Astrocyte of the hippocampus (primary cell): Measurements from ENCODE around the gene CCL4L2.
A peak's percentile ranks its signal among the peaks of the same experiment; 100 is the strongest.
"Not testable (repeated sequence)": the region's sequence is repeated elsewhere in the genome, so short reads cannot be mapped to it uniquely, and the experiment has no call there.

Source experiments
- DNase-seq: peaks from one replicate; pipeline ENCODE4 v3.0.0; 2011; ENCODE audit warnings: low read depth, low spot score

Gene CCL4L2

GRCh38 chr17:36210439-36211211, at the start of gene CCL4L2:
CCL4L2 (plus strand) TSS chr17:36211063.
- DNase-seq: not testable (repeated sequence)

GRCh38 chr17:36168836-36169235, 42.0 kb upstream of the CCL4L2 start:
- not testable (repeated sequence) for DNase-seq

- DNase-seq: not testable (repeated sequence)
These were observed 34.3 kb upstream of the CCL4L2 start, which contains the start of gene TBC1D3B for GRCh38 chr17:36176536-36176935. TBC1D3B (minus strand) TSS chr17:36176636; CDS start chr17:36175050, 1,586 bp downstream.

GRCh38 chr17:36181446-36182175, 29.3 kb upstream of the CCL4L2 start:
- not testable (repeated sequence) for DNase-seq

GRCh38 chr17:36182176-36183000, 28.5 kb upstream of the CCL4L2 start:
- DNase-seq: no peak

GRCh38 chr17:36183001-36183971, 27.6 kb upstream of the CCL4L2 start:
- DNase-seq: peak; percentile 91

GRCh38 chr17:36184023-36184765, 26.7 kb upstream of the CCL4L2 start:
- no peak for DNase-seq

- DNase-seq: no peak
These were observed 25.4 kb upstream of the CCL4L2 start for GRCh38 chr17:36185416-36185815.

GRCh38 chr17:36186810-36187763, 23.8 kb upstream of the CCL4L2 start:
- DNase-seq: not testable (repeated sequence)

- not testable (repeated sequence) for DNase-seq
These were observed 22.8 kb upstream of the CCL4L2 start for GRCh38 chr17:36187943-36188665.

GRCh38 chr17:36188891-36189306, 22.0 kb upstream of the CCL4L2 start:
- DNase-seq: no peak

GRCh38 chr17:36189993-36190392, 20.9 kb upstream of the CCL4L2 start:
- not testable (repeated sequence) for DNase-seq

GRCh38 chr17:36190549-36191330, 20.1 kb upstream of the CCL4L2 start:
- DNase-seq: not testable (repeated sequence)

GRCh38 chr17:36193216-36193775, 17.6 kb upstream of the CCL4L2 start:
- DNase-seq: no peak

- DNase-seq: not testable (repeated sequence)
These were observed 16.6 kb upstream of the CCL4L2 start for GRCh38 chr17:36194147-36194831.

GRCh38 chr17:36194832-36195433, 15.9 kb upstream of the CCL4L2 start:
- DNase-seq: not testable (repeated sequence)
